Karpas-422 (cell line): ENCODE data around the gene LOXL3. TPM values are rescaled to one million over a fixed set of nuclear protein-coding genes. Genes with fewer than 3 reads are reported as not detected.

Experiments
- DNase-seq: peaks from one replicate; pipeline ENCODE4 v3.0.0-alpha.2; 2015
- H2AFZ ChIP-seq: fragments of 200-600 bp; sonication (generic); 2 replicates; pipeline ENCODE4 v1.6.1; 2014; ENCODE audit warnings: antibody characterized with exemption, low read length, mixed read lengths
- H3K27ac ChIP-seq: fragments of 200-600 bp; sonication (generic); 2 replicates; pipeline ENCODE4 v1.5.1; 2014; ENCODE audit warnings: mild to moderate bottlenecking, low read length, moderate library complexity
- H3K27me3 ChIP-seq: fragments of 200-600 bp; sonication (generic); 2 replicates; pipeline ENCODE4 v1.6.1; 2014; ENCODE audit warnings: low read length, mixed read lengths
- H3K36me3 ChIP-seq: fragments of 200-600 bp; sonication (generic); 2 replicates; pipeline ENCODE4 v1.6.1; 2014; ENCODE audit warnings: low read length, mixed read lengths; ENCODE audit not compliant: insufficient read depth
- H3K4me1 ChIP-seq: fragments of 200-600 bp; sonication (generic); 2 replicates; pipeline ENCODE4 v1.6.1; 2014; ENCODE audit warnings: mild to moderate bottlenecking, low read length, mixed read lengths
- H3K4me2 ChIP-seq: fragments of 200-600 bp; sonication (generic); 2 replicates; pipeline ENCODE4 v1.6.1; 2014; ENCODE audit warnings: low read length, low read depth, mild to moderate bottlenecking; ENCODE audit not compliant: poor library complexity, severe bottlenecking
- H3K4me3 ChIP-seq: fragments of 200-600 bp; sonication (generic); 2 replicates; pipeline ENCODE4 v1.5.1; 2014; ENCODE audit warnings: mild to moderate bottlenecking, antibody characterized with exemption, low read length, mixed read lengths
- H3K79me2 ChIP-seq: fragments of 200-600 bp; sonication (generic); 2 replicates; pipeline ENCODE4 v1.6.1; 2014; ENCODE audit warnings: mild to moderate bottlenecking, low read length, mixed read lengths
- H3K9ac ChIP-seq: fragments of 200-600 bp; sonication (generic); 2 replicates; pipeline ENCODE4 v1.6.0; 2014; ENCODE audit warnings: low read length
- H3K9me2 ChIP-seq: fragments of 200-600 bp; sonication (generic), shearing (Covaris generic); replicated peaks from 2 replicates; pipeline ENCODE4 v1.6.0; 2014; ENCODE audit warnings: mild to moderate bottlenecking, low read length, moderate library complexity; ENCODE audit not compliant: insufficient read depth
- H3K9me3 ChIP-seq: fragments of 300-700, 200-600 bp; sonication (generic); 2 replicates; pipeline ENCODE4 v1.6.1; 2014; ENCODE audit warnings: low read length, mixed read lengths
- H4K20me1 ChIP-seq: fragments of 200-600 bp; sonication (generic); 2 replicates; pipeline ENCODE4 v1.6.1; 2014; ENCODE audit warnings: mild to moderate bottlenecking, antibody characterized with exemption, low read length, low read depth; ENCODE audit not compliant: insufficient read depth
- total RNA-seq: library from RNA; depleted of rRNA; stranded (reverse); fragments of >200 nt; shearing (Covaris generic); gene quantifications from 2 replicates; pipeline ENCODE4 v1.2.3, GENCODE V29; 2014; ENCODE audit warnings: low replicate concordance

The LOXL3 gene
- total RNA-seq, 1 experiment from 2014 or later: 0.15 TPM

DNA sequence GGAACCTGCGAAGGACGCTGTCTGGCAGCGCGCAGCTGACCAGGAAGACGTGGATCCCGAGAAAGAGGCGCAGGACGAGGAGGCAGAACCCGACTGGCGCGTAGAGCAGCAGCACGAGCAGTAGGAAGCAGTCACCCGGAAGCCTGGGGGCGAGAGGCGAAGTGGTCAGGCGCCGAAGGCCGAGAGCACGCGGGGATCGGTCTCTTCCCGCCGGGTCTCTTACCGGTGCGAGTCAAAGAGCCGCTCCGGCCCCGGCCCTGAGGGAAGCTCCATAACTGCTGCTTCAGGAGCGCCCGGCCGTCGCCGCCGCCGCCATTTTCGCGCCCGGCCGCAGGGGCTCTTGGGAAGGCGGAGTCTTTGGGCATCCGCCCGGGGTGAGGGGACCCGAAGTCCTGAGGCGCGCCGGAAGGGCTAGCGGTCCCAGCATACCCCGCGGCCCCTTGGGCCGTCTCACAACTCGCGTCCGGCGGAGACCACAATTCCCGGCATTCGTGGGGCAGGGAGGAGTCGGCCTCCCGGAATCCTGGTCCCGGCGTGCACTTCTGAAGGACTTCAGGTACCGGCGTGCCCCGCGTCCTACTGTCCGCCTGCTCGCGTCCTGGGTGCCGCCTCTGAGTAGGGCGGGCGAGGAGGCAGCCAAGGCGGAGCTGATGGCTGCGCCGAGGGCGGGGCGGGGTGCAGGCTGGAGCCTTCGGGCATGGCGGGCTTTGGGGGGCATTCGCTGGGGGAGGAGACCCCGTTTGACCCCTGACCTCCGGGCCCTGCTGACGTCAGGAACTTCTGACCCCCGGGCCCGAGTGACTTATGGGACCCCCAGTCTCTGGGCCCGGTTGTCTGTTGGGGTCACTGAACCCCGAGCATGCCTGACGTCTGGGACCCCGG, 24.1 kb downstream of the LOXL3 start, which contains the start of the genes AUP1 and HTRA2:
TSS of gene AUP1 (minus strand) at position 350 of the 882 bp plus-strand sequence. CDS start at position 273, 77 bp downstream.
TSS of gene HTRA2 (plus strand) at position 577 of the 882 bp plus-strand sequence. CDS start at position 651, 74 bp downstream.
- H3K4me1 ChIP-seq: peaks cover 38% of the 10 kb centered on the region
- H3K79me2 ChIP-seq: peaks cover 31% of the 10 kb centered on the region
- peak within 1 kb of the TSS; percentile 91 for H3K4me3 ChIP-seq
- H3K4me2 ChIP-seq: peak within 1 kb of the TSS; percentile 92
- peak; percentile 100 for DNase-seq
- H3K9me2 ChIP-seq: no peaks in the 10 kb centered on the region
- H3K9ac ChIP-seq: peak within 1 kb of the TSS; percentile 94
- H3K36me3 ChIP-seq: peaks cover 31% of the 10 kb centered on the region
- H3K27ac ChIP-seq: peak within 1 kb of the TSS; percentile 63
- no peaks in the 10 kb centered on the region for H3K9me3 ChIP-seq
- peaks cover 13% of the 10 kb centered on the region; the same call in 1 of the 2 replicates for H4K20me1 ChIP-seq
- no peaks in the 10 kb centered on the region for H3K27me3 ChIP-seq
- H2AFZ ChIP-seq: peak within 1 kb of the TSS; percentile 87

GRCh38 chr2:74528600-74529356, 25.0 kb downstream of the LOXL3 start:
- Histone ChIP-seq H3K79me2 (peaks cover 31% of the 10 kb centered on the region), H2AFZ (no peak overlapping the region)

DNA sequence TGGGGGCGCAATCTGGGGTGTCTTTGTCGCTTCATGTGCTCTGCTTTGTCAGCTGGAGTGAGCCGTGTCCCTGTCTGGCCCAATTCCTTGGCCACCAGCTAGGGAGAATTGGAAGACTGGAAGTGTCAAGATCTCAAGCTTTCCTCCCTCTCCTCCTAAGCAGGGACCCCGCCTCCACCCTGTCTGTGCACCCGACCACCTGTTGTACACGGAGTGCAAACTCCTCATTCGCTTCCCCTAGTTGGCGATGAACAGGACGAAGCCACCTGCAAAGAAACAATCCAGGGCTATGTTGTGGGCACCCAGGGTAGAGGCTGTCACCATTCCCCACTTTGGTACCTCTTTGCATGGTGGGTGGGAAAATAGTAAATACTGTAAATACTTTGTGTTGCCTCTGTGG, 26.0 kb downstream of the LOXL3 start:
- H3K27me3 ChIP-seq: no peaks in the 10 kb centered on the region
- no peak for DNase-seq
- no peak overlapping the region for H2AFZ ChIP-seq
- H3K9me2 ChIP-seq: no peaks in the 10 kb centered on the region
- peak overlapping the region; percentile 91 for H3K4me3 ChIP-seq
- H3K9me3 ChIP-seq: no peaks in the 10 kb centered on the region
- H3K79me2 ChIP-seq: peaks cover 31% of the 10 kb centered on the region
- H3K27ac ChIP-seq: no peak overlapping the region
- H3K9ac ChIP-seq: peak overlapping the region; percentile 84; the same call in 1 of the 2 replicates
- peak overlapping the region; percentile 92 for H3K4me2 ChIP-seq
- peaks cover 38% of the 10 kb centered on the region for H3K4me1 ChIP-seq
- H3K36me3 ChIP-seq: peaks cover 31% of the 10 kb centered on the region
- peaks cover 13% of the 10 kb centered on the region; the same call in 1 of the 2 replicates for H4K20me1 ChIP-seq

More at GRCh38 chr2:74528600-74529356, 25.0 kb downstream of the LOXL3 start:
- peak; percentile 82 for DNase-seq
- Histone ChIP-seq H3K36me3 (peaks cover 31% of the 10 kb centered on the region), H3K9me3 (no peaks in the 10 kb centered on the region), H4K20me1 (peaks cover 13% of the 10 kb centered on the region; the same call in 1 of the 2 replicates), H3K4me3 (peak overlapping the region; percentile 91), H3K4me1 (peaks cover 38% of the 10 kb centered on the region), H3K9me2 (no peaks in the 10 kb centered on the region), H3K27me3 (no peaks in the 10 kb centered on the region), H3K4me2 (peak overlapping the region; percentile 92), H3K27ac (peak overlapping the region; percentile 63), H3K9ac (peak overlapping the region; percentile 84)

- Histone ChIP-seq H3K36me3 (peaks cover 31% of the 10 kb centered on the region), H3K27ac (no peak overlapping the region), H3K9me3 (no peaks in the 10 kb centered on the region), H3K4me1 (peaks cover 38% of the 10 kb centered on the region), H3K4me3 (no peak overlapping the region), H3K9me2 (no peaks in the 10 kb centered on the region), H2AFZ (no peak overlapping the region), H3K27me3 (no peaks in the 10 kb centered on the region), H3K9ac (no peak overlapping the region), H3K4me2 (peak overlapping the region; percentile 7), H4K20me1 (peaks cover 13% of the 10 kb centered on the region; the same call in 1 of the 2 replicates), H3K79me2 (peaks cover 31% of the 10 kb centered on the region)
- no peak for DNase-seq
Observed at GRCh38 chr2:74526649-74527230, 27.0 kb downstream of the LOXL3 start.

DNA sequence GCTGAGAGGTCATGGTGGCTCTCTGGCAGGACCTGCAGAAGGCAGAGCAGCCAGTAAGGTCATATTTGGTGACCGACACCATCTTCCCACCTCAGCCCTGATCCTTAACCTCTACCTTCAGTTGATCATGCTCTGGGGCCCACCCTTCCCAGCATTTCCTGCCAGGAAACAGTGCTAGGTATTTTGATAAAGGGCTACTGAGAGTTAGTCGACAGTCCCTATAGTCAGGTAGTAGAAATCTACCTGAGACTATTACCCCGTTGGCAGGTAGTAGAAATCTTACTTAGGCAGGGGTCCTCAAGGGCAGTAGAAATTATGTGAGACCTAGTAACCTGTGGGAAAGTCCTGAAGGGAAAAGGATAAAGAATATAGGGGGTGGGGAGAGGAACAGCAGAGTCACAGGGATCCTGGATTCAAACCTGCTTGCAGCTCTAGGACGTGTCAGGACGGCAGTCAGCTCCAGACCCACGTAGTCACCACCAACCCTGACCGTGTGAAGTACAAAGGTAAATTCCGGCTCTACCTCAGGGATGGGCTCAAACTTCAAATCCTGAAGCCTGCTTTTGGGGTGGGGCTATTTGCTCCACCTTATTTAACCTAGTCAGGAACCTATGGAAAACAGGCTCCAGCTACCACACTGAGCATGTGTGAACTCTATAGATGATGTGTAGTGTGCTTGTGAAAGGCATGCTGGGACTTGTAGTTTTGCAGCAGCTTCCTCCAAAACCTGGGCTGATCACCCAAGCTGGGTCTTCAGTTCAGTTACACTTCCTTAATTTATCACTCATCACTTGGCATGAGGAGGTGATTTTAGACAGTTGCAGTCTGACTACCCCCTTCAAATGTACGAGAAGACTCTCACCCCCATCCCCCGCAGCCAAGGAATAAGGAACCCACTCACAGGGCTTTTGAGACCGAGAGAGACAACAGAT, 27.8 kb downstream of the LOXL3 start, which contains the start of gene DQX1:
TSS of gene DQX1 (minus strand) at position 515 of the 932 bp plus-strand sequence. CDS start at position 13, 502 bp downstream.
- no peaks in the 10 kb centered on the region for H3K9me2 ChIP-seq
- peaks cover 13% of the 10 kb centered on the region; the same call in 1 of the 2 replicates for H4K20me1 ChIP-seq
- no peak within 1 kb of the TSS for H3K4me3 ChIP-seq
- peak; percentile 92 for DNase-seq
- no peak within 1 kb of the TSS for H3K9ac ChIP-seq
- no peak within 1 kb of the TSS for H3K27ac ChIP-seq
- H2AFZ ChIP-seq: no peak within 1 kb of the TSS
- H3K4me1 ChIP-seq: peaks cover 30% of the 10 kb centered on the region
- peaks cover 31% of the 10 kb centered on the region for H3K79me2 ChIP-seq
- H3K27me3 ChIP-seq: no peaks in the 10 kb centered on the region
- H3K9me3 ChIP-seq: no peaks in the 10 kb centered on the region
- H3K4me2 ChIP-seq: peak within 1 kb of the TSS; percentile 7
- peaks cover 31% of the 10 kb centered on the region for H3K36me3 ChIP-seq

DNA sequence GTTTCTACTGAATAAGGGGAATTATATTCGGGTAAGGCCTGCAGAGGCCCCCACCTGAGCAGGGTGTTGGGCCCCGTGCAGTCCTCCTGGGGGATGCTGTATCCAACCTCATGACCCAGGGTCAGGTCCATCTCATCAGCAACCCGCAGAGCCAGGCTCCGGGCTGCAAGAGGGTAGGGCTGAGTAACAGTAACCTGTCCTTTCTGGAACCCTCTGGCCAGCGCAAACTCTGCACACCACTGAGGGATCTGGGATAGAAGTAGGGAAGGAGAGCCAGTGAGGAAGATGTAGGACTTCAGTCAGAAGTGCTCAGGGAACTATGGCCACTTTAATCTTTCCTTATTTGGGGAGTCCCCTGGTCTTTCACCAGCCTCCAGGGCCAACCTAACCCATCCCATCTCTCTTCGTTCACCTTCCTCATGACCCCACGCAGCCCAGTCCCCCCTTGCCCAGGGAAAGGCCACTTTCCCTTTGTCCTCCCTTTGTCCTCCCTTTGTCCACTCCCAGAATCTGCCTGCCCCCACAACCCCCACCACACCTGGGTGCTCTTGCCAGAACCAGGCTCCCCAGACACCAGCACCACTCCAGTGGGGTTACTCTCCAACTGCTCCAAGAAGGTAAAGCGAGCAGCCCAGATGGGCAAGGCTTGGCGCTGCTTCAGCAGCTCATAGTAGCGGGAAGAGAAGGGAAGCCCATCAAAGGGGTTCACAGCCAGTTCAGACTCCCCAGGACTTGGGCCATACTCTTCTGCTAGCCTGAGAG, 28.6 kb downstream of the LOXL3 start:
- H3K4me3 ChIP-seq: no peak overlapping the region
- peaks cover 24% of the 10 kb centered on the region for H3K4me1 ChIP-seq
- no peaks in the 10 kb centered on the region for H3K9me3 ChIP-seq
- H3K9ac ChIP-seq: no peak overlapping the region
- H3K79me2 ChIP-seq: peaks cover 23% of the 10 kb centered on the region
- no peak overlapping the region for H3K4me2 ChIP-seq
- no peaks in the 10 kb centered on the region for H3K27me3 ChIP-seq
- H3K27ac ChIP-seq: no peak overlapping the region
- no peaks in the 10 kb centered on the region for H3K9me2 ChIP-seq
- H3K36me3 ChIP-seq: peaks cover 31% of the 10 kb centered on the region
- peaks cover 13% of the 10 kb centered on the region; the same call in 1 of the 2 replicates for H4K20me1 ChIP-seq
- no peak overlapping the region for H2AFZ ChIP-seq
- no peak for DNase-seq
